B cell (primary cell): ENCODE measurements around the gene SLIT3.

Experiments used
- EZH2 ChIP-seq: IDR thresholded peaks from 2 replicates; pipeline ENCODE4 v1.6.1; 2012; ENCODE audit warnings: borderline replicate concordance, low read depth, mild to moderate bottlenecking, moderate library complexity, low read length; ENCODE audit not compliant: insufficient read depth, poor library complexity, severe bottlenecking
- TF ChIP-seq, protein P1 (sequence below): fragments of 200-600 bp; IDR thresholded peaks from one replicate; pipeline ENCODE4 v1.8.0; 2022; ENCODE audit warnings: antibody characterized with exemption, mild to moderate bottlenecking

DNA sequence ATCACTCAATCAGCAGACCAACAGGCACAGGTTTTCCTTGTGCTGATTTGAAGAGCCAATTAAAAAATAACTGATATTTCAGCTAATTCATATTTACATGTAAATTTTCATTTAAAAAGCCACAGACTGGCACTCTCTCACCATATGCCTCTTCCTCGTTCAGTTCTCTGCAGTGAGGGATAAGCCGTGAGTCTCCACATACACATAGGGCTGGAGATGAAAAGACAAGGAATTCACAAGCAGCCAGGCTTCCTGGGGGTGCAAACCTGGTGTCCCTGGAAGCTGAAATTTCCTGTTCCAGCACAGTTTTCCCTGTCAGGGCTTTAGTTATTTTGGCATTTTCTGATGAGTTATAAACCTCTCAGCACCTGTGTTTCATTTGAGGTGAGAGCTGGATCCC, 397.9 kb downstream of the SLIT3 start:
- TF ChIP-seq, protein P1, sequence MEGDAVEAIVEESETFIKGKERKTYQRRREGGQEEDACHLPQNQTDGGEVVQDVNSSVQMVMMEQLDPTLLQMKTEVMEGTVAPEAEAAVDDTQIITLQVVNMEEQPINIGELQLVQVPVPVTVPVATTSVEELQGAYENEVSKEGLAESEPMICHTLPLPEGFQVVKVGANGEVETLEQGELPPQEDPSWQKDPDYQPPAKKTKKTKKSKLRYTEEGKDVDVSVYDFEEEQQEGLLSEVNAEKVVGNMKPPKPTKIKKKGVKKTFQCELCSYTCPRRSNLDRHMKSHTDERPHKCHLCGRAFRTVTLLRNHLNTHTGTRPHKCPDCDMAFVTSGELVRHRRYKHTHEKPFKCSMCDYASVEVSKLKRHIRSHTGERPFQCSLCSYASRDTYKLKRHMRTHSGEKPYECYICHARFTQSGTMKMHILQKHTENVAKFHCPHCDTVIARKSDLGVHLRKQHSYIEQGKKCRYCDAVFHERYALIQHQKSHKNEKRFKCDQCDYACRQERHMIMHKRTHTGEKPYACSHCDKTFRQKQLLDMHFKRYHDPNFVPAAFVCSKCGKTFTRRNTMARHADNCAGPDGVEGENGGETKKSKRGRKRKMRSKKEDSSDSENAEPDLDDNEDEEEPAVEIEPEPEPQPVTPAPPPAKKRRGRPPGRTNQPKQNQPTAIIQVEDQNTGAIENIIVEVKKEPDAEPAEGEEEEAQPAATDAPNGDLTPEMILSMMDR: no peak
- no peak for TF ChIP-seq EZH2
